Natural killer cell (primary cell): Measurements from ENCODE around the gene PRDM11. TPM values are rescaled to one million over a fixed set of nuclear protein-coding genes. Genes with fewer than 3 reads are reported as not detected.

Experiments used
- ATAC-seq, 3 donors: fragments of 150-1000 bp in 2 of 3; fragments of 200-7000 bp in 1 of 3; cut with Tn5 transposase; 1 replicate in 1 of 3; 2 replicates in 2 of 3; pipeline ENCODE4 v1.10.0; 2021; ENCODE audit warnings: mild to moderate bottlenecking in 2 of 3, moderate library complexity in 2 of 3
- DNase-seq, 2 donors: peaks; one replicate each; pipeline versions ENCODE4 v3.0.0 to v3.0.0-alpha.2; 2013 to 2021; ENCODE audit warnings: mixed read lengths in 1 of 2
- H3K27ac ChIP-seq: one replicate; pipeline ENCODE4 v1.5.1; 2013; ENCODE audit warnings: mild to moderate bottlenecking, low read length
- H3K27me3 ChIP-seq: one replicate; pipeline ENCODE4 v1.6.1; 2013; ENCODE audit warnings: low read length; ENCODE audit not compliant: control insufficient read depth, insufficient read depth
- H3K36me3 ChIP-seq: one replicate; pipeline ENCODE4 v1.6.1; 2013; ENCODE audit warnings: low read length; ENCODE audit not compliant: control insufficient read depth, insufficient read depth
- H3K4me1 ChIP-seq: one replicate; pipeline ENCODE4 v1.6.1; 2013; ENCODE audit warnings: low read length; ENCODE audit not compliant: control insufficient read depth, insufficient read depth
- H3K4me3 ChIP-seq: one replicate; pipeline ENCODE4 v1.5.1; 2013; ENCODE audit warnings: low read length
- H3K9me3 ChIP-seq: one replicate; pipeline ENCODE4 v1.6.1; 2013; ENCODE audit warnings: low read length; ENCODE audit not compliant: control insufficient read depth, insufficient read depth
- H3K27ac Mint-ChIP-seq, 2 donors: one replicate each; pipeline ENCODE4 v1.8.0; 2022; ENCODE audit warnings: mild to moderate bottlenecking in 2 of 2, mixed read lengths in 2 of 2, moderate library complexity in 1 of 2
- H3K27me3 Mint-ChIP-seq, 2 donors: one replicate each; pipeline ENCODE4 v1.8.0; 2022; ENCODE audit warnings: low read depth in 2 of 2, mixed read lengths in 2 of 2
- H3K36me3 Mint-ChIP-seq: one replicate; pipeline ENCODE4 v1.8.0; 2022; ENCODE audit warnings: mixed read lengths
- H3K4me1 Mint-ChIP-seq, 2 donors: one replicate each; pipeline ENCODE4 v1.8.0; 2022; ENCODE audit warnings: mixed read lengths in 2 of 2
- H3K4me3 Mint-ChIP-seq: one replicate; pipeline ENCODE4 v1.8.0; 2022; ENCODE audit warnings: mild to moderate bottlenecking, moderate library complexity, mixed read lengths
- H3K9me3 Mint-ChIP-seq, 2 donors: one replicate each; pipeline ENCODE4 v1.8.0; 2022; ENCODE audit warnings: mixed read lengths in 2 of 2
- WGBS: methylation state at CpG from one replicate; pipeline ENCODE4 v1.1.7; 2013; ENCODE audit warnings: missing lambda C conversion rate; ENCODE audit not compliant: insufficient coverage; 5-methylcytosine and 5-hydroxymethylcytosine counted together
- intact Hi-C: fragments of 100-400 bp; cut with micrococcal nuclease; formaldehyde crosslinking; loops from one replicate; pipeline ENCODE4 v1.14.2; 2022
- total RNA-seq, 4 donors: library from RNA; stranded (reverse); fragments of 120-200 nt in 1 of 4; gene quantifications; one replicate each; pipeline versions ENCODE4 v1.2.3 to v1.2.4, GENCODE V29; 2013 to 2022
- TF ChIP-seq, protein P1 (sequence below): fragments of 200-600 bp; IDR thresholded peaks from one replicate; pipeline ENCODE4 v1.8.0; 2022; ENCODE audit warnings: antibody characterized with exemption

Gene PRDM11
- 10 to 100 TPM; 10.3 to 14.7 (median 13.7) TPM for total RNA-seq
- total RNA-seq (2013), result 8.8 TPM

GRCh38 chr11:45146072-45147016, at the start of gene PRDM11:
Gene PRDM11 (plus strand): TSS chr11:45146639. CDS start chr11:45181767, 35,128 bp downstream.
- ATAC-seq (peak; percentile 47 to 63 (median 58)), DNase-seq (peak; percentile 56 to 79)
- H3K27ac ChIP-seq, result peak within 1 kb of the TSS; percentile 98
- intact Hi-C loops, result no loop called here
- Mint-ChIP-seq H3K4me3 (peak within 1 kb of the TSS; percentile 97), H3K36me3 (no peaks in the 10 kb centered on the region), H3K27ac (peak within 1 kb of the TSS; percentile 93 to 97), H3K9me3 (no peaks in the 10 kb centered on the region), H3K27me3 (peaks cover 3 to 12% of the 10 kb centered on the region in 2 donors), H3K4me1 (peaks cover 43 to 48% of the 10 kb centered on the region in 2 donors)
- H3K9me3 ChIP-seq, result no peaks in the 10 kb centered on the region
- no peaks in the 10 kb centered on the region for H3K36me3 ChIP-seq
- H3K4me3 ChIP-seq, result peak within 1 kb of the TSS; percentile 86
- TF ChIP-seq, protein P1, sequence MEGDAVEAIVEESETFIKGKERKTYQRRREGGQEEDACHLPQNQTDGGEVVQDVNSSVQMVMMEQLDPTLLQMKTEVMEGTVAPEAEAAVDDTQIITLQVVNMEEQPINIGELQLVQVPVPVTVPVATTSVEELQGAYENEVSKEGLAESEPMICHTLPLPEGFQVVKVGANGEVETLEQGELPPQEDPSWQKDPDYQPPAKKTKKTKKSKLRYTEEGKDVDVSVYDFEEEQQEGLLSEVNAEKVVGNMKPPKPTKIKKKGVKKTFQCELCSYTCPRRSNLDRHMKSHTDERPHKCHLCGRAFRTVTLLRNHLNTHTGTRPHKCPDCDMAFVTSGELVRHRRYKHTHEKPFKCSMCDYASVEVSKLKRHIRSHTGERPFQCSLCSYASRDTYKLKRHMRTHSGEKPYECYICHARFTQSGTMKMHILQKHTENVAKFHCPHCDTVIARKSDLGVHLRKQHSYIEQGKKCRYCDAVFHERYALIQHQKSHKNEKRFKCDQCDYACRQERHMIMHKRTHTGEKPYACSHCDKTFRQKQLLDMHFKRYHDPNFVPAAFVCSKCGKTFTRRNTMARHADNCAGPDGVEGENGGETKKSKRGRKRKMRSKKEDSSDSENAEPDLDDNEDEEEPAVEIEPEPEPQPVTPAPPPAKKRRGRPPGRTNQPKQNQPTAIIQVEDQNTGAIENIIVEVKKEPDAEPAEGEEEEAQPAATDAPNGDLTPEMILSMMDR, result no peak
- WGBS, result under 1% methylated on average over 93 of the region's 93 CpGs
- peaks cover 22% of the 10 kb centered on the region for H3K4me1 ChIP-seq
- H3K27me3 ChIP-seq, result no peaks in the 10 kb centered on the region

GRCh38 chr11:45097721-45098493, 48.5 kb upstream of the PRDM11 start:
- H3K27ac Mint-ChIP-seq, result no peak overlapping the region
- TF ChIP-seq, protein P1, result no peak

GRCh38 chr11:45098929-45099328, 47.5 kb upstream of the PRDM11 start:
- Histone ChIP-seq H3K4me3 (no peak overlapping the region), H3K27me3 (peaks cover 4% of the 10 kb centered on the region), H3K36me3 (no peaks in the 10 kb centered on the region), H3K9me3 (no peaks in the 10 kb centered on the region), H3K4me1 (peaks cover 33% of the 10 kb centered on the region), H3K27ac (no peak overlapping the region)
- TF ChIP-seq, protein P1, result no peak
- intact Hi-C loops, result no loop called here
- WGBS, result 98% methylated on average over 5 of the region's 6 CpGs
- H3K9me3 Mint-ChIP-seq, result no peaks in the 10 kb centered on the region
- no peak for DNase-seq
- peaks cover 32 to 44% of the 10 kb centered on the region in 2 donors for H3K27me3 Mint-ChIP-seq
- H3K36me3 Mint-ChIP-seq, result no peaks in the 10 kb centered on the region
- H3K4me1 Mint-ChIP-seq, result peaks cover 37 to 57% of the 10 kb centered on the region in 2 donors
- ATAC-seq, result no peak
- no peak overlapping the region for H3K4me3 Mint-ChIP-seq
- H3K27ac Mint-ChIP-seq, result no peak overlapping the region

More at GRCh38 chr11:45097721-45098493, 48.5 kb upstream of the PRDM11 start:
- no peaks in the 10 kb centered on the region for H3K9me3 Mint-ChIP-seq
- H3K27me3 ChIP-seq, result peaks cover 4% of the 10 kb centered on the region
- H3K27ac ChIP-seq, result no peak overlapping the region
- H3K4me3 ChIP-seq, result no peak overlapping the region
- H3K4me3 Mint-ChIP-seq, result no peak overlapping the region
- ATAC-seq, result no peak
- 54% methylated on average over 10 of the region's 10 CpGs for WGBS
- peak; percentile 53 to 65 for DNase-seq
- H3K4me1 ChIP-seq, result peaks cover 38% of the 10 kb centered on the region
- intact Hi-C loops, result no loop called here
- no peaks in the 10 kb centered on the region for H3K36me3 ChIP-seq
- peaks cover 32 to 44% of the 10 kb centered on the region in 2 donors for H3K27me3 Mint-ChIP-seq
- no peaks in the 10 kb centered on the region for H3K9me3 ChIP-seq
- H3K36me3 Mint-ChIP-seq, result no peaks in the 10 kb centered on the region
- peaks cover 42 to 62% of the 10 kb centered on the region in 2 donors for H3K4me1 Mint-ChIP-seq
